Inflammatory macrophage treated with lipopolysaccharide for 1 hour (primary cell): ENCODE results near the gene UBXN7.
"Not testable (repeated sequence)": the region's sequence is repeated elsewhere in the genome, so short reads cannot be mapped to it uniquely, and the experiment has no call there.

Experiments
- DNase-seq, 2 donors: peaks; one replicate each; pipeline ENCODE4 v3.0.0-alpha.2; 2020 to 2022

Gene UBXN7

DNA sequence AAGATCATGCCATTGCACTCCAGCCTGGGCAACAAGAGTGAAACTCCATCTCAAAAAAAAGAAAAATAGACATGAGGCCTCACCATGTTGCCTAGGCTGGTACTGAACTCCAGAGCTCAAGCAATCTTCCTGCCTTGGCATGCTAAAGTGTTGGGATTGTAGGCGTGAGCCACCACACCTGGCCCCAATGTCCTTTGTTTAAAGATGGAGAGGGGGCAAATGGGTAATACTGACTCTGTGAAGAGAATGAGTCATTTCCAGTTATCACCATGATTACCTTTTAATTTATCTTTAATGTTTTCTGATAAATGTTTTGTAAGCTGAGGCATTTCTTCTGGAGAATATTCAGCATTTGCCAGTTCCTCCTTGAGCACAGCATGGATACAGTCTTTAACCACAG is 116.4 kb downstream of the UBXN7 start:
- no peak for DNase-seq

DNA sequence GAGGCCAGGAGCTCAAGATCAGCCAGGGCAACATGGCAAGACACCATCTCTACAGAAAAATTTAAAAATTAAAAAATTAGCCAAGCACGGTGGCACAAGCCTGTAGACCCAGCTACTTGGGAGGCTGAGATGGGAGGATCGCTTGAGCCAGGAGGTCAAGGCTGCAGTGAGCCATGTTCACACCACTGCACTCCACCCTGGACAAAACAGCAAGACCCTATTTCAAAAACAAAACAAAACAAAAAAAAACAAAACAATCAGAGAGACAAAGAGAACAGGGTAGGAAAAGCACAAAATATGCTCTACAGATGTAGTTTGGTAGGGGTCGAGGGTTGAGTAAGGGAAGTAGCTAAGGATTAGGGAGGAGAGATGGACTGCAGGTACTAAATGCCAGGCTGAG is 117.6 kb downstream of the UBXN7 start:
- DNase-seq, result no peak

DNA sequence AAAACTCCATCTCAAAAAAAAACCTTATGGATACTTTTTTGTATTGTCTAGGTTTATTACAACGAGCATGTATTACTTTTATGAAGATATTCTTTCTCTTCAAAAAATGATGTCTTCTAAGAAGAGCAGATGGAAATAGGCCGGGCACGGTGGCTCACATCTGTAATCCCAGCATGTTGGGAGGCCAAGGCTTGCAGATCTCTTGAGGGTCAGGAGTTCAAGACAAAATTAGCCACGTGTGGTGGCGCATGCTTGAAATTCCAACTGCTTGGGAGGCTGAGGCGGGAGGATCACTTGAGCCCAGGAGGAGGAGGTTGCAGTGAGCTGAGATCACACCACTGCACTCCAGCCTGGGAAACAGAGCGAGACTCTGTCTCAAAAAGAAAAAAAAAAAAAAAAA is 118.1 kb downstream of the UBXN7 start:
- not testable (repeated sequence) for DNase-seq

DNA sequence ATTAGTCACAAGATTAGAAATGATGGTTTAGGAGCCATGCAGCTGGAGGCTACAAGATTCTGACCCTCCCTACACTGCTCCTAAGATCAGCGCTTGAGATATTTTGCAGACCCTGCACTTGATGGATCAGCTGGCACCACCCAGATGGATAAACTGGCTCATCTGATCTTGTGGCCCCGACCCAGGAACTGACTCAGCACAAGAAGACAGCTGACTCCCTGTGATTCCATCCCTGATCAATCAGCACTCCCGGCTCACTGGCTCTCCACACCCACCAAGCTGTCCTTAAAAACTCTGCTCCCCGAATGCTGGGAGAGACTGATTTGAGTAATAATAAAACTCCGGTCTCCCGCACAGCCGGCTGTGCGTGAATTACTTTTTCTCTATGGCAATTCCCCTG is 129.3 kb downstream of the UBXN7 start:
- DNase-seq, result not testable (repeated sequence)

DNA sequence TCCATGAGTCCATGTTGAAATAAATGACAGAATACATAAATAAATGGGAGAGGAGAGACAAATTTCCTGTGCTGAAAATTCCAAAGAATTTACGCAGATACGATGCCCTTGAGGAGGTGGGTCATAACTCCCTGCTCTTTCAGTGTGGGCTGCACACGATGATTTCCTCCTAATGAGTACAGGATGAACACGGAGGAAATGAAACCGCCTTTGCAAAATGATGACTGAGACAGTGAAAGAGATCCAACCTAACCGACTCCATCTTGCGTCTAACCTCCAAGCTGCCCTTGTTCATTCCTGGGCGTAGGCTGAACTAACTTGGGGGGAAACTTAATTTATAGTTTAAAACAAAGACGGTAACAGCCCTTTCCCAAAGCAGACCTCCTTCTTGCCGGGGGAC is 129.7 kb downstream of the UBXN7 start:
- DNase-seq, result not testable (repeated sequence)

DNA sequence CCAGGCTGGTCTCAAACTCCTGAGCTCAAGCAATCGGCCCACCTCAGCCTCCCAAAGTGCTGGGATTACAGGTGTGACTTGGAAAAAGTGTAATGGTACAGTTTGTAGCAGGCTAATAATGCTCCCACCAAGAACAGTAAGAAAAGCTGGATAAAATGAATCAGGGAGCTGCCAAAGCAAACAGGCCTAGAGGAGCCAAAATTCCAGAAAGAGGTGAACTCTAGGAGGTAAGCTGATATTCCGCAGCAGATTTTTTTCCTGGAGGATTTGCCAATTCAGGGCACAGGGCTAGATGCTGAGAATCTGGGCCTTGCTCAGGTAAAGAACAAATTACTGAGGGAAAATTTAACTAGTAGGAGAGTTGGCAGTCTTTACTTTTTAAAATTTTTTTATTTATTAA is 133.7 kb downstream of the UBXN7 start:
- no peak for DNase-seq
